Mesodermal cell (in vitro differentiated cells): ENCODE results near the gene TENT4A.
A peak's percentile ranks its signal among the peaks of the same experiment; 100 is the strongest.

Experiments
- H3K27ac ChIP-seq: 2 replicates; pipeline ENCODE4 v1.7.0; 2013; ENCODE audit warnings: mild to moderate bottlenecking, low read depth, low read length, moderate library complexity; ENCODE audit not compliant: severe bottlenecking
- H3K36me3 ChIP-seq: 2 replicates; pipeline ENCODE4 v1.7.1; 2013; ENCODE audit warnings: mild to moderate bottlenecking, low read length, moderate library complexity; ENCODE audit not compliant: control insufficient read depth, insufficient read depth
- H3K4me1 ChIP-seq: one replicate; pipeline ENCODE4 v1.7.1; 2013; ENCODE audit warnings: mild to moderate bottlenecking, low read length; ENCODE audit not compliant: insufficient read depth, control insufficient read depth, poor library complexity, severe bottlenecking
- H3K4me3 ChIP-seq: 2 replicates; pipeline ENCODE4 v1.7.0; 2013; ENCODE audit warnings: low read length, control low read depth, mild to moderate bottlenecking; ENCODE audit not compliant: insufficient read depth, poor library complexity, severe bottlenecking; ENCODE audit errors: extremely low read depth
- H3K9me3 ChIP-seq: 2 replicates; pipeline ENCODE4 v1.7.1; 2013; ENCODE audit warnings: mild to moderate bottlenecking, low read length, moderate library complexity; ENCODE audit not compliant: control insufficient read depth
- WGBS, 2 experiments: methylation state at CpG; one replicate each; pipeline ENCODE4 v1.1.5; 2013; ENCODE audit warnings: missing lambda C conversion rate in 2 of 2; ENCODE audit not compliant: insufficient coverage in 2 of 2; 5-methylcytosine and 5-hydroxymethylcytosine counted together

Gene TENT4A

GRCh38 chr5:6699357-6699756, 13.9 kb upstream of the TENT4A start:
- no peaks in the 10 kb centered on the region for H3K9me3 ChIP-seq
- 80 to 88% methylated on average over 1 of the region's 1 CpG for WGBS, 2 experiments
- H3K27ac ChIP-seq, result no peak overlapping the region
- no peaks in the 10 kb centered on the region for H3K36me3 ChIP-seq
- H3K4me1 ChIP-seq, result peaks cover 10% of the 10 kb centered on the region
- H3K4me3 ChIP-seq, result no peak overlapping the region

GRCh38 chr5:6700074-6700684, 13.1 kb upstream of the TENT4A start:
- no peak overlapping the region for H3K4me3 ChIP-seq

GRCh38 chr5:6700685-6701355, 12.4 kb upstream of the TENT4A start:
- H3K4me1 ChIP-seq, result peaks cover 22% of the 10 kb centered on the region
- H3K4me3 ChIP-seq, result no peak overlapping the region
- no peaks in the 10 kb centered on the region for H3K36me3 ChIP-seq
- 86% methylated on average over 6 to 9 of the region's 12 CpGs for WGBS, 2 experiments
- H3K27ac ChIP-seq, result no peak overlapping the region
- H3K9me3 ChIP-seq, result no peaks in the 10 kb centered on the region

More at GRCh38 chr5:6700074-6700684, 13.1 kb upstream of the TENT4A start:
- Histone ChIP-seq H3K4me1 (peaks cover 18% of the 10 kb centered on the region), H3K36me3 (no peaks in the 10 kb centered on the region), H3K27ac (no peak overlapping the region), H3K9me3 (no peaks in the 10 kb centered on the region)
- WGBS, 2 experiments, result 46 to 64% methylated on average over 8 to 9 of the region's 11 CpGs

DNA sequence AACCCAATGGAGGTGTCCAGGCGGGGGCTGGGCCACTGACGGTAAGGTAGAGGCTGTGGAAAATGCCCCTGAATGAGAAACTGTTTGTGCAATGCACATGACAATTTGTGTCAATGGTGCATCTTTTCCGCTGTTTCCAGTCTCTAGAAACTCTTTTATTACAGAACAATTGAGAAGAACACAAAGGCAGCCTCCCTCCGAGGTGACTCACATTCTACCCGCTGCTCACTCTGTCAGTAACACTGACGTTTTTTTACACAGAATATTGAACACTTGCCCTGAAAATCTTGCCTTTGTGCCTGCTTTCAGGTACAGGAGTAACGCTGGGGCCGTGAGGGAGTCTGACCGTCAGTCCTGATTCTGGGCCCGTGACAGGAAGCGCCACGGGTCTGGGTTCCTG, 11.7 kb upstream of the TENT4A start:
- WGBS, 2 experiments, result 78 to 81% methylated on average over 11 to 12 of the region's 12 CpGs
- Histone ChIP-seq H3K27ac (no peak overlapping the region), H3K4me1 (peaks cover 29% of the 10 kb centered on the region), H3K9me3 (no peaks in the 10 kb centered on the region), H3K4me3 (no peak overlapping the region), H3K36me3 (no peaks in the 10 kb centered on the region)

- Histone ChIP-seq H3K4me3 (no peak overlapping the region), H3K36me3 (no peaks in the 10 kb centered on the region), H3K9me3 (no peaks in the 10 kb centered on the region), H3K4me1 (peaks cover 29% of the 10 kb centered on the region), H3K27ac (no peak overlapping the region)
- WGBS, 2 experiments, result 97% methylated on average over 5 of the region's 6 CpGs
Observed at GRCh38 chr5:6702633-6703032, 10.6 kb upstream of the TENT4A start.

- H3K9me3 ChIP-seq, result no peaks in the 10 kb centered on the region
- H3K4me3 ChIP-seq, result no peak overlapping the region
- peaks cover 29% of the 10 kb centered on the region for H3K4me1 ChIP-seq
- WGBS, 2 experiments, result 42 to 97% methylated on average over 2 to 5 of the region's 6 CpGs
- H3K36me3 ChIP-seq, result no peaks in the 10 kb centered on the region
- peak overlapping the region; percentile 54 for H3K27ac ChIP-seq
Observed at GRCh38 chr5:6703806-6704205, 9.4 kb upstream of the TENT4A start.

- H3K36me3 ChIP-seq, result no peaks in the 10 kb centered on the region
- 61 to 68% methylated on average over 9 to 10 of the region's 11 CpGs for WGBS, 2 experiments
- no peaks in the 10 kb centered on the region for H3K9me3 ChIP-seq
Observed at GRCh38 chr5:6704361-6704851, 8.8 kb upstream of the TENT4A start.

DNA sequence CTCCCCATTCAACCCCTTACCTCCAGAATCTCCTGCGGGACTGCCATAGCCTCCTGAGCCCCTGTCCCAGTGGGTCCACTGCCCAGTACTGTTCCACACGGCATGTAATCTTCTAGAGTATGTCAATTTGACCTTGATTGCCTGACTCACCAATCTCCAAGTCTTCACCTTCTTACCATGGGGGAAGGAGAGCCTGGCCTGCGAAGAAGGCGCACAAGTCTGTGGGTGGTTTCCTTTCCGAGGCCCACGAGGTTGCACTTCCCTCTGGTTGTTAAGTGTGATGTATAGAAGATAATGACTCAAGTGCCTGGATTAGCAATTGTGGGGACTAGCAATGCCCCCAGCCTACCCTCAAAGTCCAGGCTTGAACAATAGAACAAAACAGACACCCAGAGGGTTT, 8.1 kb upstream of the TENT4A start:
- no peak overlapping the region for H3K4me3 ChIP-seq
- WGBS, 2 experiments, result 86 to 100% methylated on average over 1 to 4 of the region's 6 CpGs
- H3K27ac ChIP-seq, result peak overlapping the region; percentile 54
- peaks cover 29% of the 10 kb centered on the region for H3K4me1 ChIP-seq
- H3K9me3 ChIP-seq, result no peaks in the 10 kb centered on the region
- H3K36me3 ChIP-seq, result no peaks in the 10 kb centered on the region

More at GRCh38 chr5:6704361-6704851, 8.8 kb upstream of the TENT4A start:
- H3K4me3 ChIP-seq, result no peak overlapping the region
- peak overlapping the region; percentile 54 for H3K27ac ChIP-seq
- H3K4me1 ChIP-seq, result peaks cover 29% of the 10 kb centered on the region

GRCh38 chr5:6705959-6706358, 7.3 kb upstream of the TENT4A start:
- H3K4me1 ChIP-seq, result peaks cover 29% of the 10 kb centered on the region
- no peak overlapping the region for H3K4me3 ChIP-seq
- 98 to 100% methylated on average over 3 to 4 of the region's 5 CpGs for WGBS, 2 experiments
- no peak overlapping the region for H3K27ac ChIP-seq
- H3K36me3 ChIP-seq, result no peaks in the 10 kb centered on the region
- no peaks in the 10 kb centered on the region for H3K9me3 ChIP-seq

- H3K4me1 ChIP-seq, result peaks cover 29% of the 10 kb centered on the region
- no peak overlapping the region for H3K4me3 ChIP-seq
- WGBS, 2 experiments, result 74% methylated on average over 5 of the region's 6 CpGs
- no peaks in the 10 kb centered on the region for H3K9me3 ChIP-seq
- no peaks in the 10 kb centered on the region for H3K36me3 ChIP-seq
- no peak overlapping the region for H3K27ac ChIP-seq
Observed at GRCh38 chr5:6707852-6708251, 5.4 kb upstream of the TENT4A start.

GRCh38 chr5:6708814-6709213, 4.4 kb upstream of the TENT4A start:
- WGBS, 2 experiments, result 67% methylated on average over 1 of the region's 1 CpG; no CpG with 5 or more reads in 1 of the 2 experiments
- no peak overlapping the region for H3K27ac ChIP-seq
- H3K36me3 ChIP-seq, result no peaks in the 10 kb centered on the region
- H3K4me1 ChIP-seq, result peaks cover 24% of the 10 kb centered on the region
- no peak overlapping the region for H3K4me3 ChIP-seq
- no peaks in the 10 kb centered on the region for H3K9me3 ChIP-seq
